Lung (tissue), 12 donors: Measurements from ENCODE around the gene MIOS. TPM values are rescaled to one million over a fixed set of nuclear protein-coding genes. Genes with fewer than 3 reads are reported as not detected.
A peak's percentile ranks its signal among the peaks of the same experiment; 100 is the strongest.

Experiments
- ATAC-seq: fragments of 200-7000 bp; cut with Tn5 transposase; one replicate; pipeline ENCODE4 v1.9.1; 2020; ENCODE audit warnings: moderate number of reproducible peaks; ENCODE audit not compliant: insufficient read depth, low FRiP score
- DNase-seq, 3 donors: peaks; one replicate each; pipeline ENCODE4 v3.0.0-alpha.2; 2013 to 2017
- H3K27ac ChIP-seq, 2 donors: one replicate each; pipeline ENCODE4 v1.5.1; 2013; ENCODE audit warnings: mild to moderate bottlenecking in 2 of 2, moderate library complexity in 2 of 2, control low read depth in 1 of 2, inconsistent platforms in 1 of 2, low read depth in 1 of 2, low read length in 1 of 2
- H3K27me3 ChIP-seq, 3 donors: one replicate each; pipeline ENCODE4 v1.5.1; 2013; ENCODE audit warnings: low read length in 2 of 3; ENCODE audit not compliant: control insufficient read depth in 3 of 3, insufficient read depth in 3 of 3
- H3K36me3 ChIP-seq, 4 donors: one replicate each; pipeline ENCODE4 v1.5.1; 2013; ENCODE audit warnings: low read length in 4 of 4, mild to moderate bottlenecking in 1 of 4, moderate library complexity in 1 of 4; ENCODE audit not compliant: control insufficient read depth in 4 of 4, insufficient read depth in 4 of 4
- H3K4me1 ChIP-seq, 5 donors: one replicate each; pipeline ENCODE4 v1.5.1; 2013; ENCODE audit warnings: low read length in 5 of 5, mild to moderate bottlenecking in 2 of 5, moderate library complexity in 1 of 5; ENCODE audit not compliant: control insufficient read depth in 5 of 5, insufficient read depth in 5 of 5
- H3K4me3 ChIP-seq: one replicate; pipeline ENCODE4 v1.5.1; 2013; ENCODE audit warnings: mild to moderate bottlenecking, control low read depth, moderate library complexity
- H3K9ac ChIP-seq, 2 donors: one replicate each; pipeline ENCODE4 v1.5.1; 2013; ENCODE audit warnings: low read length in 2 of 2, control low read depth in 1 of 2; ENCODE audit not compliant: insufficient read depth in 1 of 2
- H3K9me3 ChIP-seq, 4 donors: one replicate each; pipeline ENCODE4 v1.5.1; 2013; ENCODE audit warnings: low read length in 3 of 4, mild to moderate bottlenecking in 1 of 4, moderate library complexity in 1 of 4; ENCODE audit not compliant: control insufficient read depth in 4 of 4, insufficient read depth in 3 of 4
- CTCF ChIP-seq: IDR thresholded peaks from 2 replicates; pipeline ENCODE4 v1.5.1; 2012; ENCODE audit warnings: mild to moderate bottlenecking; ENCODE audit errors: control extremely low read depth, extremely low read depth
- WGBS, 2 donors: extraction: QIAGEN DNeasy Blood & Tissue Kit; methylation state at CpG; one replicate each; pipeline ENCODE4 v1.1.7; 2013; 5-methylcytosine and 5-hydroxymethylcytosine counted together
- polyA plus RNA-seq, 2 donors: library from polyadenylated mRNA; stranded (reverse); fragments of 200-250 nt; gene quantifications; one replicate each; pipeline ENCODE4 v1.2.1, GENCODE V29; 2013
- total RNA-seq, 2 donors: library from RNA; depleted of rRNA in 1 of 2; stranded (reverse); fragments of >200 nt in 1 of 2; gene quantifications; one replicate each; pipeline ENCODE4 v1.2.1, GENCODE V29; 2014 to 2021
- donor health status: control.
- donor health status: control.
- donor health status: Bipolar disorder and iron deficiency.
- donor health status: healthy.
- donor health status: DM: yes; HTN: yes; CAD: no.

MIOS gene
- total and polyA plus RNA-seq, 4 donors = 8.7 to 45.6 (median 24.0) TPM

- ATAC-seq (no peak), DNase-seq (peak; percentile 61 to 83 (median 78))
- Histone ChIP-seq H3K9me3 (no peaks in the 10 kb centered on the region), H3K27ac (no peak within 1 kb of the TSS), H3K27me3 (no peaks in the 10 kb centered on the region), H3K4me3 (no peak within 1 kb of the TSS), H3K36me3 (no peaks in the 10 kb centered on the region), H3K9ac (no peak within 1 kb of the TSS), H3K4me1 (no peaks in the 10 kb centered on the region)
- WGBS, 2 donors = 34 to 46% methylated on average over 1 of the region's 1 CpG
- TF ChIP-seq CTCF = no peak
Measured at GRCh38 chr7:7535691-7536090, 31.0 kb upstream of the MIOS start, which contains the start of gene COL28A1. TSS of gene COL28A1 (minus strand) at chr7:7535873. CDS start at chr7:7532875, 2,998 bp downstream.

GRCh38 chr7:7536396-7537019 is 30.2 kb upstream of the MIOS start:
- Histone ChIP-seq H3K9ac (no peak overlapping the region), H3K36me3 (no peaks in the 10 kb centered on the region), H3K4me1 (no peaks in the 10 kb centered on the region), H3K9me3 (no peaks in the 10 kb centered on the region), H3K4me3 (no peak overlapping the region), H3K27ac (no peak overlapping the region), H3K27me3 (no peaks in the 10 kb centered on the region)
- TF ChIP-seq CTCF = no peak
- WGBS, 2 donors = 89 to 91% methylated on average over 5 of the region's 5 CpGs
- ATAC-seq = no peak
- DNase-seq = no peak

- DNase-seq (no peak), ATAC-seq (no peak)
- Histone ChIP-seq H3K4me3 (no peak overlapping the region), H3K4me1 (no peaks in the 10 kb centered on the region), H3K36me3 (no peaks in the 10 kb centered on the region), H3K27ac (no peak overlapping the region), H3K9ac (no peak overlapping the region), H3K27me3 (no peaks in the 10 kb centered on the region), H3K9me3 (no peaks in the 10 kb centered on the region)
- WGBS, 2 donors = 92 to 95% methylated on average over 2 of the region's 2 CpGs
- no peak for TF ChIP-seq CTCF
Measured at GRCh38 chr7:7537711-7538110, 29.0 kb upstream of the MIOS start.

- Histone ChIP-seq H3K27me3 (no peaks in the 10 kb centered on the region), H3K4me3 (no peak overlapping the region), H3K9ac (no peak overlapping the region), H3K4me1 (no peaks in the 10 kb centered on the region), H3K9me3 (no peaks in the 10 kb centered on the region), H3K36me3 (no peaks in the 10 kb centered on the region), H3K27ac (no peak overlapping the region)
- ATAC-seq = no peak
- no peak for TF ChIP-seq CTCF
- WGBS, 2 donors = 78% methylated on average over 4 of the region's 4 CpGs
- DNase-seq = no peak
Measured at GRCh38 chr7:7539152-7539551, 27.5 kb upstream of the MIOS start.
